HepG2 (cell line): ENCODE measurements around the gene FAM149A.

Experiments used
- CEBPB ChIP-seq: IDR thresholded peaks from 2 replicates; pipeline ENCODE4 v1.6.1; 2011; ENCODE audit warnings: low read depth, low read length, improper control_type of control experiment, borderline replicate concordance
- CSRNP1 ChIP-seq: sonication (generic); formaldehyde crosslinking; IDR thresholded peaks from 2 replicates; pipeline ENCODE4 v1.8.1; 2023; ENCODE audit warnings: mild to moderate bottlenecking, missing genetic modification reagents
- CTCF ChIP-seq: sonication (generic); formaldehyde crosslinking; IDR thresholded peaks from 2 replicates; pipeline ENCODE4 v1.5.0; 2020; ENCODE audit warnings: mild to moderate bottlenecking, missing genetic modification reagents, moderate library complexity
- JDP2 ChIP-seq: sonication (generic); formaldehyde crosslinking; IDR thresholded peaks from 2 replicates; pipeline ENCODE4 v1.8.1; 2022; ENCODE audit warnings: missing genetic modification reagents, borderline replicate concordance
- NAIF1 ChIP-seq: sonication (generic); formaldehyde crosslinking; IDR thresholded peaks from 2 replicates; pipeline ENCODE4 v1.5.0; 2020; ENCODE audit warnings: mild to moderate bottlenecking, missing genetic modification reagents, borderline replicate concordance
- RAD51 ChIP-seq: fragments of 450-650 bp; IDR thresholded peaks from 2 replicates; pipeline ENCODE4 v1.6.1; 2016; ENCODE audit warnings: borderline replicate concordance
- SIN3A ChIP-seq: IDR thresholded peaks from 2 replicates; pipeline ENCODE4 v1.6.1; 2011; ENCODE audit warnings: low read depth, mild to moderate bottlenecking, control low read depth, low read length, borderline replicate concordance
- ZBTB3 ChIP-seq: sonication (generic); formaldehyde crosslinking; IDR thresholded peaks from 2 replicates; pipeline ENCODE4 v1.4.0; 2020; ENCODE audit warnings: low read depth, mild to moderate bottlenecking, moderate library complexity, missing genetic modification reagents, borderline replicate concordance
- ZNF17 ChIP-seq: sonication (generic); formaldehyde crosslinking; IDR thresholded peaks from 2 replicates; pipeline ENCODE4 v1.5.0; 2020; ENCODE audit warnings: mild to moderate bottlenecking, missing genetic modification reagents
- ZNF317 ChIP-seq: sonication (generic); formaldehyde crosslinking; IDR thresholded peaks from 2 replicates; pipeline ENCODE4 v1.5.0; 2020; ENCODE audit warnings: mild to moderate bottlenecking, missing genetic modification reagents
- ZNF451 ChIP-seq: sonication (generic); formaldehyde crosslinking; IDR thresholded peaks from 2 replicates; pipeline ENCODE4 v1.5.0; 2020; ENCODE audit warnings: mild to moderate bottlenecking, missing genetic modification reagents
- ZNF720 ChIP-seq: sonication (generic); formaldehyde crosslinking; IDR thresholded peaks from 2 replicates; pipeline ENCODE4 v1.4.0; 2020; ENCODE audit warnings: missing genetic modification reagents
- ZSCAN5A ChIP-seq: sonication (generic); formaldehyde crosslinking; IDR thresholded peaks from 2 replicates; pipeline ENCODE4 v1.8.0; 2022; ENCODE audit warnings: mild to moderate bottlenecking, missing genetic modification reagents, borderline replicate concordance

- TF ChIP-seq JDP2 (CRISPR knock-in tag) (no peak), CEBPB (no peak), CSRNP1 (CRISPR knock-in tag) (no peak), ZSCAN5A (no peak), SIN3A (no peak), NAIF1 (CRISPR knock-in tag) (no peak), ZBTB3 (no peak), ZNF451 (CRISPR knock-in tag) (no peak), ZNF317 (CRISPR knock-in tag) (no peak), RAD51 (no peak), ZNF17 (CRISPR knock-in tag) (no peak), CTCF (CRISPR knock-in tag) (no peak), ZNF720 (CRISPR knock-in tag) (no peak)
Measured at GRCh38 chr4:186078981-186079638, 25.4 kb upstream of the FAM149A start.
